NCI-H1105 treated with DMSO at 0.1 percent for 48 hours (cell line): ENCODE data around the gene DIS3L2.

ENCODE experiments used
- DNase-seq: peaks from one replicate; lab custom pipeline; 2025; lab: John Stamatoyannopoulos, UW

Gene DIS3L2

DNA sequence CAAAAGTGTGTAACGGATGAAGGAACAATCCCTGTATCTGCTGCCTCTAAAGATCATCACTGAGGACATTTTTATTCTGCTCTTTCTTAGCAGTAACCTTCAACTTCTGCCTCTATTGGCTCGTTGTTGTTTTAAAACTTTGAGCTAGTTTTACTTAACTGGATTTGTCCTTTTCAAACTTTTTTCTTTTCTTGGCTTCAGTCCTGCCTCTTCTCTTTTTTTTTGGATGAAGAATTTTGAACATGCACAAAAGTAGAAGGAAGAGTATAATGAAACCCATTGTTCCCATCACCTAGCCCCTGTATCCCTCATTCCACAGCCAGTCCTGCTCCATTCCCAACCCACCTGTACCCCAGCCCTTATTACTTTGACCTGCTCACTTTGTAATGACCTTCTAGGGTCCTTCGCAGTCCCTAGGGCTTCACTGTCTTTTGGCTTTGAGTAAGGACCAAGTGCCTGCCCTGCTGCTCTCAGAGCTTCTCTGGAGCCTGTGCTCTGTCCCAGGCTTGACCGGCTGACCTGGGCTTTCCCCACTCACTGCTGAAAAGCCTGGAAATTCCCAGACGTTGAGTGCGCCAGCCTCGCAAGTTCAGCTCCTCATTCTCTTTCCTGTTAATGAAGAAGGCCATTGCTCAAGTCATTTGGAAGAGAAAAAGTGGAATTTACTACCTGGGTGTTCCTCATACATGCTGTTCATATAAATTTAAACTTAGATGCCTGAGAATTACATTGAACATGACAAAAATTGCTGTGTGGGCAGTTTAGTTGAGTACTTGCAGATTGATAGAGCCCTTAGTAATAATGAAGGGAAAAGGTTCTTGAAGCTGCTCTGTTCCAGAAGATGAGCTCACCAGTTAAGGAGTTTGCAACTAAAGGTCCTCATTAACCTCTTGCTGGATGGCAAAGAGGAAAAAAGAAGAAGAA lies 267.7 kb downstream of the DIS3L2 start:
- no peak for DNase-seq

DNA sequence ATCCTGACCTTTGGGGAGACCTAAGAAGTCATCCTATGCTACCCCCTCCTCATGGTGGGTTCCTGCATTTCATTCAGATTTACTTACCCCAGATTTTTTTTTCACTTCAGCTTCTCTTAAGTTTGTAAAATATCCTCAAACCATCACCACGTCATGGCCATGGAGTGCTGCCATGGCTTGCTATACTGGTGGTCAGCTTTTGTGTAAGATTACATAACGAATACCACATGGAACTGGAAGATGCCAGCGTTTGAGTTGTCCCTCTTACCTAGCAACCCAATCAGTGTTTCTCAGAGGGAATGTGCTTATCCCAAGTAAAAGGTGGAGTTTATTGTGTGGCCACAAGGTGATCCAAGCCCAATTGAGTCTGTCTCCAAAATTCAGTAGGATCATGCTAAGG lies 268.4 kb downstream of the DIS3L2 start:
- no peak for DNase-seq

GRCh38 chr2:232230560-232230959 lies 269.0 kb downstream of the DIS3L2 start:
- DNase-seq, result no peak

GRCh38 chr2:232231554-232231953 lies 270.0 kb downstream of the DIS3L2 start:
- DNase-seq, result no peak

GRCh38 chr2:232232915-232233314 lies 271.4 kb downstream of the DIS3L2 start:
- DNase-seq, result no peak

DNA sequence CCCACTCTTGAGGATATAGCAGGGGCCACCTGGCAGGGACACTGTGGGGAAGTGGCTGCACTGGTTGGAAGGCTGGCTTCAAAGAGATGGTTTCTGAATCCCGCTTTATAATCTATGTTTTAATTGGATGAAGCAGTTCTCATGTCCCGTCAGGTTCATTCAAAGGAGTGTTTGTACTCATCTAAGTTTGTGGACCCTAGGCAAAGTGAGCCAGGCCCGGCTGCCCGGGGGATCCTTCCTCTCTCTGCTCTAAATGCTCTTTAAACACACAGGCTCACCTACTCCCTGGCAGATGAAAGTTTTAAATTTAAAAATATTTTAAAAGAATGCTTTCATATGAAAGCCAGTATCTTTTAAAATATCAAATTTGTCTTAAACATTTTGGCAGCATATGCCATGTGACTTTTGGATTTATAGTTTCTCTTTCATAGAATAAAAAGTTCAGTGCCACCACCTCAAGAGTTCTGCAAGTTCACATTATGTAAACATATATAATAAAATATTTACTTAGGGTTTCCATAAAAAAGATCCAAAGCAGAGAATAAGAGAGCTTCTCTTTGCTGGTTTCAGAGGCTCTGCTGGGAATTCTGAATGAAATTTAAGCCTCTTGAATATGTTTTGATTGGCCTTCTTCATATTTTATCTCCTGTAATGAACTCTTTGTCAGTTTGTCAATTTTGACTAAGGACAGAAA lies 273.6 kb downstream of the DIS3L2 start:
- no peak for DNase-seq

GRCh38 chr2:232235716-232236115 lies 274.2 kb downstream of the DIS3L2 start:
- DNase-seq, result no peak

GRCh38 chr2:232236200-232236599 lies 274.7 kb downstream of the DIS3L2 start:
- no peak for DNase-seq

GRCh38 chr2:232237464-232237863 lies 276.0 kb downstream of the DIS3L2 start:
- DNase-seq, result no peak

GRCh38 chr2:232238108-232238507 lies 276.6 kb downstream of the DIS3L2 start:
- DNase-seq, result no peak

DNA sequence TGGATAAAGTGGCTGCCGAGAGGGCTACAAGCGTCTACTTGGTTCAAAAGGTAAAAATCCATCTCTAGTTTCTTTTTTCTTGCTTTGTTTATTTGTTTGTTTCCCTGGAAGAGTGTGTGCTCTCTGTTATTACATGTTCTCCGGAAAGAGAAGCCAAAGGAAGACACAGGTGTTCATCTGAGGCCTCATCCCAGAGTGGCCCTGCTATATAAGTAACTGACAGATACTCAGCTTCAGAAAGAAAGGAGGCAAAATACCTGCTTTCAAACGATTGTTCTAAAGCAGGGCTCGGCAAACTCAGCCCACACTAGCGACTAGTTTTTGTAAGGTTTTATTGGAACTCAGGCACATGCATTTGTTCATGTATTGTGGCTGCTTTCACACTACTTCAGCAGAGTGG lies 277.1 kb downstream of the DIS3L2 start:
- no peak for DNase-seq

DNA sequence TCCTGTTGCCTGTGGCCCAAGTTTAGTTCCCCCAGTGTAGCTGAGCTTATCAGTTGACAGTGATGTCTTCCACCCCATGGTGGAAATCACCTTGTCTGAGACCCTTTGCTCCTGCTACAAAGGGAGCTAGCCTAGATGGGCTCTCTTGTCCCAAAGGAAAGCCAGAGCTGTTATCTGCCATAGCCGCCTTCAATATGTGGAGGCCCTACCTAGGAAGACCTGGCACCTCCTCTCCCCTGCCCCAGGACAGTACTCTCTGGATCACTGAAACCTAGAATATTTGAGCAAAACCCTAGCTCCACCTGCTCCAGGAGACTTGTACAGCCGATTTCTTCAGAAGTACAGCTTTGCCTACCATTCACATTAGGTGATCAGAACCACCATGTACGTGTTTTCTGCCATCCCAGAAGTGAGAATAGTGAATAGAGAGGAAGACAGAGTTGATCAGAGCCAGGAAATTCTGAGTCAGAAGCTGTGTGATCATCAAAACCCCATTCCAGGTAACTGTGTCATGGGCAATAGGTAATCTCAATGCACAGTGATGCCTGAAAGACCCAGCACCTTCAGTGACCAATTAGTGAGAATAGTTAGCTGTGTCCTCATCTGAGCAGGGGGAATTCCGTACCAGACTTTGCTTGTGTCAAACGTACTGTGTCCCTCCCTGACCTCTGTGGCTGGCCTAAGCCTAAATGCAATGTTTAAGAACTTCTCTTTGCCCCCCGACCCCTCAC lies 278.6 kb downstream of the DIS3L2 start:
- DNase-seq, result no peak

GRCh38 chr2:232240906-232241305 lies 279.4 kb downstream of the DIS3L2 start:
- DNase-seq, result no peak

GRCh38 chr2:232242316-232242715 lies 280.8 kb downstream of the DIS3L2 start:
- DNase-seq, result no peak

GRCh38 chr2:232245111-232245510 lies 283.6 kb downstream of the DIS3L2 start:
- no peak for DNase-seq

DNA sequence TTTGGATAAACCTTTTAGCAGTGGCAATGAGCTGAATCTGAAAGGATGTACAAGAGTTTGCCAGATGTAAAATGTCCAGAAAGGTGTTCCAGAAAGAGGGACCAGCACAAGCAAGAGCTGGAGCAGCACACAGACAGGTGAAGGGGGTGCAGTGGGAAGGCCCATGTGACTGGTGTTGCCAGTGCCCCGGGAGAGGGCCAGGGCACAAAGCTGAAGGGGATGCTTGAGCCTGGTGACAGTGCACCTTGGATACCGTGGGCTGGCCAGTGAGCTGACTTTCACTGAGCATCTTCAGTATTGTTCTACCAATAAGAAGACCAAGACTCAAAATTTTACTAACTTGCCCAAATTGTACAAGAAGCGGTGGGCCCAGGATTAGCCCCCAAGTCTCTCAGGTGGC lies 284.7 kb downstream of the DIS3L2 start:
- DNase-seq, result no peak

DNA sequence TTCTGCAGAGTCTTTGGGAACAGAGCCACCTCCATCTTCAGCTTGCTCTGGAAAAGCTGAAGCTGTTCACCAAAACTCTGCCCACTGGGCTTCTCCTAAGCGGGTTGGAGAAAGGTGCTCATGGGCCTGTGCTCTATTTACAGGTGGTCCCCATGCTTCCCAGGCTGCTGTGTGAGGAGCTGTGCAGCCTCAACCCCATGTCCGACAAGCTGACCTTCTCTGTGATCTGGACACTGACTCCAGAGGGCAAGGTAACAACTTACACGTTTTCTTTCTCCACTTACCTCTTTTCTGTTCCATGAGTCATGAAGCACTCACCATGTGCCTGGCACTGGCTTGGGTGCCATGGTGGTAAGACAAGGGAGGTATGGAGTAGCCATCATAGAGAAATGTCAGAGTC lies 287.6 kb downstream of the DIS3L2 start:
- no peak for DNase-seq

GRCh38 chr2:232250246-232251175 lies 289.0 kb downstream of the DIS3L2 start:
- DNase-seq, result no peak

- DNase-seq, result no peak
Observed at GRCh38 chr2:232255033-232255432, 293.5 kb downstream of the DIS3L2 start.

DNA sequence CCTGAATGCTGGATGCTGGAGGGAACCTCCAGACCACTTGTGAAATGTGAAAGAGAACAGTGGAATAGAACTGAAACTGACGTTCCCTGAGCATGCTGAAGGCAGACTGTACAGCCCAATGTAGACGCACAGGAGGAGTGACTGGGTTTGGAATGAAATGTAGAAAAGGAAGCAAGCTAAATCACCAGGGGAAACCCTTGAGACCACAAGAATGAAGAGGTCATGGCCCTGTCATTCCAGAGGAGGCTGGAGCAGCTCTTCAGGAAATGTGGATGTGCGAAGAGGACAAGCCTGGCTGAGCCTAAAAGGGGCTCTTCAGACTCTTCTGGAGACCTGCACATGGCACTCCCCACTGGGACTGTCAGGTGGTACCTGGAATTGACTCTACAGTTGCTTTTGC lies 298.6 kb downstream of the DIS3L2 start:
- DNase-seq, result no peak

DNA sequence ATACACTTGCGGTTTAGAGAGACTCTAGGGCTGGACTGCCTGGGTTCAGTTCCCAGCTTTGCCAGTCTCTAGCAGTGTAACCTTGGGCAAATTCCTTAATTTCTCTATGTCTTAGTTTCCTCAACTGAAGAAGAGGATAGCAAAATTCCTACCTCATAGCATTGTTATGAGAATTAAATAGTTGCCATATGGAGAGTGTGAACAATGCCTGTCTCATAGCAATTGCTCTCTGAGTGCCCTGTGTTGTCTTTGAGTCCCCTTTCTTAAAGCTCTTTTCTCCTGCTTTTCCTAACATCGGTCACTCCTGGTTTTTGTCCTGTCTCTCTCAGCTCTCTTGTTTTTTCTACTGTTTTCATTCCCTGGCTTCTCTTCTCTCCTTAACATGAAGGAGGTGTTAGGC lies 300.3 kb downstream of the DIS3L2 start:
- no peak for DNase-seq

- no peak for DNase-seq
Observed at GRCh38 chr2:232263295-232263694, 301.8 kb downstream of the DIS3L2 start.
